Adipose tissue (tissue), 3 donors: ENCODE results near the gene SLC47A2. TPM values are rescaled to one million over a fixed set of nuclear protein-coding genes. Genes with fewer than 3 reads are reported as not detected.
"Not testable (repeated sequence)": the region's sequence is repeated elsewhere in the genome, so short reads cannot be mapped to it uniquely, and the experiment has no call there.

ENCODE experiments used
- H3K27ac ChIP-seq: one replicate; pipeline ENCODE4 v1.5.1; 2013; ENCODE audit warnings: low read depth, low read length
- WGBS, 3 donors: extraction: QIAGEN DNeasy Blood & Tissue Kit; methylation state at CpG; one replicate each; pipeline ENCODE4 v1.1.7; 2013; 5-methylcytosine and 5-hydroxymethylcytosine counted together
- polyA plus RNA-seq, 3 donors: library from polyadenylated mRNA; stranded (reverse); fragments of 200-250 nt; gene quantifications; one replicate each; pipeline ENCODE4 v1.2.3, GENCODE V29; 2013
- donor health status: healthy with polysubstance abuse.
- donor health status: Bipolar disorder and iron deficiency.
- donor health status: healthy.

Gene SLC47A2
- polyA plus RNA-seq, 3 donors, result not detected

DNA sequence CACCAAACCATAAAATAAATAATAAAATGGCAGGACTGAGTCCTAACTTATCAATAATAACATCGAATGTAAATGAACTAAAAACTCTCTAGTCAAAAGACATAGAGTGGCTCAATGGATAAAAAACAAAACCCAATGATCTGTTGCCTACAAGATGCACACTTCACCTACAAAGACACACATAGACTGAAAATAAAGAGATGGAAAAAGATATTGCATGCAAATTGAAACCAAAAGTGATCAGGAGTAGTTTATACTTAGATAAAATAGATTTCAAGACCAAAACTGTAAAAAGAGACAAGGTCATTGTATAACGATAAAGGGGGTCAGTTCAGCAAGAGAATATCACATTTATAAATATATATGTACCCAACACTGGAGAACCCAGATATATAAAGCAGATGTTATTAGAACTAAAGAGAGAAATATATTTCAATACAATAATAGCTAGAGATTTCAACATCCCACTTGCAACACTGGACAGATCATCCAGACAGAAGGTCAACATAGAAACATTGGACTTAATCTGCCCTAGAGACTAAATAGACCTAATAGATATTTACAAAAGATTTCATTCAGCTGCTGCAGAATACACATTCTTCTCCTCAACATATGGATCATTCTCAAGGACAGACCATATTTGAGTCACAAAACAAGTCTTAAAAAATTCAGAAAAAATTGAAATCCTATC is 29.8 kb downstream of the SLC47A2 start:
- 95 to 100% (median 97%) methylated on average over 2 of the region's 2 CpGs for WGBS, 3 donors
- H3K27ac ChIP-seq, result no peak overlapping the region

DNA sequence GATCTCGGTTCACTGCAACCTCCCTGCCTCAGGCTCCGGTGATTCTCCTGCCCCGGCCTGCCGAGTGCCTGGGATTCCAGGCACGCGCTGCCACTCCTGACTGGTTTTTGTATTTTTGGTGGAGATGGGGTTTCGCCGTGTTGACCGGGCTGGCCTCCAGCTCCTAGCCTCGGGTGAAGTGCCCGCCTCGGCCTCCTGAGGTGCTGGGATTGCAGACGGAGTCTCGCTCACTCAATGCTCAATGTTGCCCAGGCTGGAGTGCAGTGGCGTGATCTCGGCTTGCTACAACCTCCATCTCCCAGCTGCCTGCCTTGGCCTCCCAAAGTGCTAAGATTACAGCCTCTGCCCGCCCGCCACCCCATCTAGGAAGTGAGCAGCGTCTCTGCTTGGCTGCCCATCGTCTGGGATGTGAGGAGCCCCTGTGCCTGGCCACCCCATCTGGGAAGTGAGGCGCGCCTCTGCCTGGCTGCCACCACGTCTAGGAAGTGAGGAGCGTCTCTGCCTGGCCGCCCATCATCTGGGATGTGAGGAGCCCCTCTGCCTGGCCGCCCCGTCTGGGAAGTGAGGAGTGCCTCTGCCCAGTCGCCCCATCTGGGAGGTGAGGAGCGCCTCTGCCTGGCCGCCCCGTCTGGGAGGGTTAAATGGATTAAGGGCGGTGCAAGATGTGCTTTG is 31.3 kb downstream of the SLC47A2 start:
- WGBS, 3 donors, result 92 to 95% (median 95%) methylated on average over 30 to 32 of the region's 32 CpGs

DNA sequence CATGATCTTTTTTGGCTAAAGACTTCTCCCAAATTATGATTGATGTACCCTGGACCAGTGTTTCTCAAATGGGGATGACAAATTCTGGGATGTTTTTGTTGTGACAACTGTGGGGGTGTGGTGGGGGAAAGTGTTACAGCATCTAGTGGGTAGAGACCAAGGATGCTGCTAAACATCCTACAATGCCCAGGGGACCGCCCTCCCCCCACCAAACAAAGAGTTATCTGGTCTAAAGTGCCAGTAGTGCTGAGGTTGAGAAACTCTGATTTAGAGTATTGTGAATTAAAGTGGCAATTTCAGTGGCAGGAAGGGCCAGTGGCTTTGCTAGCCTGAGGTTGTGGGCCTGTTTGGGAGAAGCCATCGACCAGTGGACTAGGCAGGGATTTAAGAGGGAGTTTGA is 33.3 kb downstream of the SLC47A2 start:
- H3K27ac ChIP-seq, result no peak overlapping the region
- WGBS, 3 donors, result 85 to 98% (median 86%) methylated on average over 2 of the region's 2 CpGs

More for the DNA sequence above, 31.3 kb downstream of the SLC47A2 start:
- not testable (repeated sequence) for H3K27ac ChIP-seq

DNA sequence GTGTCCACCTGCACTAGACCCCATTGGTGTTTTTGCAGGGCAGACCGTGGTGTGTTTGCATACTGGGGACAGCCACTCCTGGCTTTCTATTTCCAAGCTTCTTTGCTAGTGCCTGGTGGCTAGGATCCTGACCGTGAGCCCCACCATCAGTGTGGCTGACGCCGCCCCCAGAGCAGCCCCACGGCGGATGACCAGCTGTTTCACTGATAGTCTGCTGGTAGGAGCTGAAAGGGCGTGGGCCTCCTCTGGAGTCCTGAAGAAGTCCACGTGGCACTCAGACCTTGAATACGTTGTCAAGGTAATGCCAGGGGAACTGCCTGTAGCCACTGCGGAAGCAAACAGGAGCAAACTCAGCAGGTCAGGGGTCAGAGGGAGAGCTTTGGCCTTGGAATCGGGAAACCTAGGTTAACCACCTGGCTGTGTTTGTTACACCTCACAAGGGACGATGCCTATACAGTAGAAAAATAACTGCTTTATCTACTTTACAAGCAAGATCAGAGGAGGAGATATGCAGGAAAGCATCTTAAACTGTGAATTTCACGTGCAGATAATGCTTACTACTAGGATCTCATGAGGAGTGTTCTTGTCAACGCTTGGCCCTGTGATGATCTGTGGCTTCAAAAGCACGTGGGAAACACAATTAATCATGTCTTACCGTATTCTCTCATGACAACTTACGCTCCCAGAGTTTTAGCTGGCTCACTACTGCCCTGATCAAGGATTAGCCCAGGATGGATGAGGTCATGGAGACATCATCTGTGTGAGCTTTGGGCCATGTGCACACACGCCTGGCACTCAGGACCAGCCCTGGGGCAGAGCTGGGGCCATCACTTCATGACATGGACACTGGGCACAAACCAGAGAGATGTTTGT is 37.6 kb downstream of the SLC47A2 start:
- WGBS, 3 donors, result 91 to 93% (median 91%) methylated on average over 18 of the region's 18 CpGs
- H3K27ac ChIP-seq, result no peak overlapping the region

- no peak overlapping the region for H3K27ac ChIP-seq
- WGBS, 3 donors, result 94 to 97% (median 96%) methylated on average over 5 of the region's 5 CpGs
Observed at GRCh38 chr17:19677736-19678379, 38.5 kb downstream of the SLC47A2 start.

GRCh38 chr17:19676896-19677295 is 39.5 kb downstream of the SLC47A2 start:
- no peak overlapping the region for H3K27ac ChIP-seq

GRCh38 chr17:19673623-19674022 is 42.8 kb downstream of the SLC47A2 start:
- 73 to 90% (median 86%) methylated on average over 3 of the region's 3 CpGs for whole genome bisulfite sequencing, 3 donors
- no peak overlapping the region for H3K27ac ChIP-seq

More at GRCh38 chr17:19676896-19677295, 39.5 kb downstream of the SLC47A2 start:
- 83 to 95% (median 86%) methylated on average over 4 of the region's 4 CpGs for WGBS, 3 donors

GRCh38 chr17:19672009-19672750 is 44.2 kb downstream of the SLC47A2 start:
- WGBS, 3 donors, result 51 to 68% (median 53%) methylated on average over 5 of the region's 5 CpGs
- no peak overlapping the region for H3K27ac ChIP-seq

- WGBS, 3 donors, result 58 to 74% (median 67%) methylated on average over 4 of the region's 4 CpGs
- H3K27ac ChIP-seq, result peak overlapping the region; percentile 11
Observed at GRCh38 chr17:19671433-19671832, 45.0 kb downstream of the SLC47A2 start.

GRCh38 chr17:19670908-19671307 is 45.5 kb downstream of the SLC47A2 start:
- no peak overlapping the region for H3K27ac ChIP-seq
- 83 to 90% (median 90%) methylated on average over 2 of the region's 2 CpGs for WGBS, 3 donors

DNA sequence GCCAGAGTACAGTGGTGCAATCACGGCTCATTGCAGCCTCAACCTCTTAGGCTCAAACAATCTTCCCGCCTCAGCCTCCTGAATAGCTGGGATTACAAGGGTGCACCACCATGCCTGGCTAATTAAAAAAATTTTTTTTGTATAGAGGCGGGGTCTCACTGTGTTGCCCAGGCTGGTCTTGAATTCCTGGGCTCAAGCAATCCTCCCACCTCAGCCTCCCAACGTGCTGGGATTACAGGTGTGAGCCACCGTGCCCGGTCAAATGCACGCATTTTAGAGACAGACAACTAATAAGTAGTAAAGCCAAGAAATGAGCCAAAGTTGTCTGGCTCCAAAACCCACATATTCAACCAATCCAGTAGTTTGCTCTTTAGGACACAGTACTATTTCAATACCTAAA is 46.7 kb downstream of the SLC47A2 start:
- WGBS, 3 donors, result 98 to 100% (median 98%) methylated on average over 7 of the region's 7 CpGs

DNA sequence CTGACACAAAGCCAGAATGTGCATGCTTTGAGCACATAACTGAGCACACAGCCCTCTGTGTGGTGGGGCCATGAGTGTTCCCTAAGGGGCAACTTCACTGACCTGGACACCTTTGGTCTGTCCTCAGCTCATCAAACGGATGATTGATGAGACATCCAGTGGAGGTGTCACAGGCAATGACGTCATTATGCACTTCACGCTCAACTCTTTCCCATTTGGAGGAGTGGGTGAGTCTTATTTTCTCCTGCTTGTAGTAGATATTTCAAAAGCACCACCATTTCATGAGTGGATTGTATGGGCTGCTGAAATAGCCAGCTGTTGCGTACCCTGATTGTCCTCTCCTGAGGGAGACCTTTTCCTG is 51.6 kb downstream of the SLC47A2 start:
- no peak overlapping the region for H3K27ac ChIP-seq
- 86 to 94% (median 93%) methylated on average over 4 of the region's 4 CpGs for WGBS, 3 donors

More for the DNA sequence above, 46.7 kb downstream of the SLC47A2 start:
- not testable (repeated sequence) for H3K27ac ChIP-seq

DNA sequence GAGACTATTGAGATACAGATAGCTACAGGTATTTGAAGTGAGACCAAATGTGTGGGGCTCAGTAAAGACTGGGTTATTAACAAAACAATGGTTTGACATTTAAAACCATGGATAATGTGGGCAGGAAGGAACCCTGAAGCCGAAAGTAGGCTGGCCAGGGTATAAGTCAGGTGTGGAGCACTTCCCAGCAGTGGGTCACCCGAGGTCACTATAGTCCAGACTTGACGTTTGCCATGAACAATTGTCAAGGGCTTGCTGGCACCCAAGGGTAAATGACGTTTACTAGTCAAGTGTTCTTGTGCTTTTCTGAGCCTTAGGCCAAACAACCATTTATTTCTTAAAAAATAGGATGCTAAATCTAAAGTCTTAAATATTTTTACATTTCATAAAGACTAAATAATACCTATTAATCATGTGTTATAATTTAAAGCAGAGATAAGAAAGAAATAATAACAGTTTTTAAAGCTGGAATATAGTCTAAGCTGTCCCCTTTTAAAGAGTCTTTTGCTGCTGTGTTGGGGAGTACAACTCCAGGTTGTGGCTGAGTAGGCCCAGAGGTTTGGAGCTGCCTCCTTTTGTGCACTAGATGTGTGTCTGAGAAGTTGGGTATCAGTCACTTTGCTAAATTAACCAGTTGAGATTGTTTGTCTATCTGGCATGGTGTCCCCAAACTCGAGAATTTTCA is 52.1 kb downstream of the SLC47A2 start:
- 32 to 72% (median 64%) methylated on average over 5 of the region's 5 CpGs for WGBS, 3 donors
- H3K27ac ChIP-seq, result no peak overlapping the region

DNA sequence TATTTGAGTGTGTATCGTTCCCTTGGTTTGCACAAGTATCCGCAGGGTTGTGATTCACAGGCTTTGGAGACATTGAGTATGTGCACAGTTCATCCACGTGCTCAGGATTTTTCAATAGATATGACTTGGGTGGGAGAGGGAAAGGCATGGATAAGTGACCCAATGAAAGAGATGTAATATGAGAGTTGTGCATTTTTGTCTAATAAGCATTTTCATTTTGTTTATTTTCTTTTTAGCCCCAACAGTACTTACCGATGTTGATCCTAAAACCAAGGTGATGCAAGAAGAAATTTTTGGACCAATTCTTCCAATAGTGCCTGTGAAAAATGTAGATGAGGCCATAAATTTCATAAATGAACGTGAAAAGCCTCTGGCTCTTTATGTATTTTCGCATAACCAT is 53.3 kb downstream of the SLC47A2 start:
- 94 to 97% (median 95%) methylated on average over 6 of the region's 6 CpGs for WGBS, 3 donors

DNA sequence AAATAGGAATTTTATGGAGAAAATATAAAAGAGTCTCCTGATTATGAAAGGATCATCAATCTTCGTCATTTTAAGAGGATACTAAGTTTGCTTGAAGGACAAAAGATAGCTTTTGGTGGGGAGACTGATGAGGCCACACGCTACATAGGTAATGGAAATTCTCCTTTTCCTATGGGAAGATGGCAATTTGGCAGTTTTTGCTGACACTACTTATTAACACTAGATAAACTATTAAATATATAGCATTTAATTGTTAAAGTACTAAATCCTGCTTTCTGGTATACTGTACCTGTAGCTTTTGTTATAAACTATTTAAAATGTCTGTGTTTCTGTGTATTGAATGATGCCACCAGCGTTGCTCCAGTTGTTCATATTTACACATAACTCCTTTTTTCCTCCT is 55.3 kb downstream of the SLC47A2 start:
- no peak overlapping the region for H3K27ac ChIP-seq
- 96 to 99% (median 97%) methylated on average over 3 of the region's 3 CpGs for WGBS, 3 donors

More for the DNA sequence above, 53.3 kb downstream of the SLC47A2 start:
- no peak overlapping the region for H3K27ac ChIP-seq

DNA sequence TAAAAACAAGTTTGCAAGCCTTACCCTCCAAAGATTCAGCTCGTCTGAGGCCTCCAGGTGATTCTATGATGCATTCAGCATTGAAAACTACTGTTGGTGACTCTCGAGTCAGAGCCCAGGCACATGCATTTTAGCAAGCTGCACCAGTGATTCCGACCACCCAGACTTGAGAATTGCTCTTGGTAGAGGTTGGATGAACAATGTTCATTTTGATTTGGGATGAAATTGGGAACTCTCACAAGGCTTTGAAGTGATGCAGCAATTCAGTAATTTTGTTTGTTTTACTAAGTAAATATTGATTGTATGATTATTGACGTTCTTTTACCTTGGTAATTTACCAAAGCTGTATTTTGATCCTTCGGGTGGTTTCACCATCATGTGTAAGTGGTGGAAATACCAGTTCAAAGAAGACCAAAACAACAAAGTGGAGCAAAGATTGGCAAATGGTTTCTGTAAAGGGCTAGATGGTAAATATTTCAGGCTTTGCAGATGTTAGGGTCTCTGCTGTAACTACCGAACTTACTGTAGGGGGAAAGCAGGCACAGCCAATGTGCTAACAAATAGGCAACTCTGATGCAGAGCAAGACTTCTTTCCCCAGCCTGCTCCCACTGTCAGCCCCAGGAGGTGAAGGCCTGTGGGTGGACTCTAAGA is 56.0 kb downstream of the SLC47A2 start:
- no peak overlapping the region for H3K27ac ChIP-seq
- 52 to 94% (median 90%) methylated on average over 6 of the region's 6 CpGs for WGBS, 3 donors
